LoVo (cell line): ENCODE results near the gene RPA3.
"Not testable (repeated sequence)": the region's sequence is repeated elsewhere in the genome, so short reads cannot be mapped to it uniquely, and the experiment has no call there.

Source experiments
- DNase-seq: peaks from one replicate; pipeline ENCODE4 v3.0.0-alpha.2; 2016; ENCODE audit warnings: low spot score

Gene RPA3

DNA sequence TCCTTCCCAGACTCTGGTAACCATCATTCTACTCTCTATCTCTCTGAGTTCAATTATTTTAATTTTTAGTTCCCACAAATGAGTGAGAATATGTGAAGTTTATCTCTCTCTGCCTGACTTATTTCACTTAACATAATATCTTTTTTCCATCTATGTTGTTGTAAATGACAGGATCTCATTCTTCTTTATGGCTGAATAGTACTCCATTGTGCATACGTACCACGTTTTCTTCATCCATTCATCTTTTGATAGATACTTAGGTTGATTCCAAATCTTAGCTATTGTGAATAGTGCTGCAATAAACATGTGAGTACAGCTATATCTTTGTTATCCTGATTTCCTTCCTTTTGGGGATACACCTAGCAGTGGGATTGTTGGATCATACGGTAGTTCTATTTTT is 23.9 kb downstream of the RPA3 start:
- no peak for DNase-seq

DNA sequence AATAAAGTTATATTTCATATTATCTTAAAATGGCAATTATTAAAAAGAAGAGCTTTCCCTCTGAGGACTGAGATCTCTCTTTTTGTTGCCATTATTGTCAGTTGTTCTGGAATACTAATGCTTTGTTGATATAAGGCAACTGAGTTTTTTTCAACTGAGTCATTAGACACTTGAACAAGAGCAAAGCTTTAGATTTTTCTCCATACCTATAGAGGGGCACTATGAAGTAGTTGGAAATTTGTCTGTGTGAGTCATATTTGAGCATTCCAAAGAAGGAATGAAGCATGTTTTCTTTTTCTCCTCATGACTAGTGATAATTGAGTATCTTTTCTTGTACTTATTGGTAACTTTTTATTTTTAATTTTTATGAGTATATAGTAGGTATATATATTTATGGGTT is 24.5 kb downstream of the RPA3 start:
- DNase-seq = peak; percentile 14

DNA sequence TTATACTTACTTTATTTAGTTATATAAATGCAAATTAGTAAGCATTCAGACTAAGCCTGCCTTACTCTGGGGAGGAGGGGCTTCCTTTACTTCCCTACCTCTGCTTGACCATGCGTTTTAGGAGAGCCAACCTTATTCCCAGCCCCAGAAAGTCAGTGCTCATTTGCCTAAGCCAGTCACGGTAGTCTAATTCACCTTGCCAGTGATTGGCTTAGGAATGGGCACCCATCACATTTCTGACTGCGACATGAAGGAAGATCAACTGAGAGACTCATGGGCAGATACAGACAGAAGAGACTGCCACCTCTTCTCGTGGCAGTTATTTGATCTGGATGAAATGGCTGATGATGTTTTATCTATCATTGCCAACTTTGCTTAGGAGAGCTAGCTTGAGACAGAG is 29.5 kb downstream of the RPA3 start:
- DNase-seq = no peak

DNA sequence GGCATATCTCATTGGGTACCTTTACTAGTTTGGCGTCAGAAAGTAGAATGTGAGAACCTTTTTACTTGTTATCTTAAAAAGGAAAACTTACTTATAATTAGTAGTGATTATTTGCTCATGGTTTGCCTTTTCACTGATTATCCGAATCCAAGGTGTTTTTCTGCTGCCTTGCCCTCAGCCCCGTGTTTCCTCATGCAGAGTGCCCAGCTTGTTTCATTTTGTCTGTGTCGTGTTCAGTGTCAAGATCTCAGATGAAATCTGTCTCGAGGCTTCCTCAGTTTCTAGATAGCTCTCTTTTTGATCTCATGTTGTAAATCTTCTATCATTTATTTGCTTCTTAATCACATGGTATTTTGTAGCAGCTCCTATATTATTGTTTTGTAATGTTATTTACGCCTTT is 30.1 kb downstream of the RPA3 start:
- DNase-seq = no peak

DNA sequence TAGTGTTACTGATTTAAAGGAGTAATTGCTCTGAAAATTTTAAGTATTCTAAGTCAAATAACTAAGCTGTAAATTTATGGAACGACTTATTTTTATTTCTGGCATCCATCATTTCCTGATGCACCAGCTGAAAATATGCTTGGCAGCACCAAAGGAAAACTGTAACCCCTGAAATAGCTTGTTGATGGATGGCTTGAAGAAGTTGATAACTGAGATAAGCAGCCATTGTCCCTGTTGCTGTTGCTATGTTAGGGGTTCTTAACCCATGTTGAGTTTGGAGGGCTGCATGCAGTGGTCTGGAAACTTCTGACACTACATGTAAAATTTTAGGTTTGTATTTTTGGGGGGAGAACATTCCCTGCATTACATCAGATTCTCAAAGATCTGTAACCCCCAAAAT is 30.6 kb downstream of the RPA3 start:
- no peak for DNase-seq

DNA sequence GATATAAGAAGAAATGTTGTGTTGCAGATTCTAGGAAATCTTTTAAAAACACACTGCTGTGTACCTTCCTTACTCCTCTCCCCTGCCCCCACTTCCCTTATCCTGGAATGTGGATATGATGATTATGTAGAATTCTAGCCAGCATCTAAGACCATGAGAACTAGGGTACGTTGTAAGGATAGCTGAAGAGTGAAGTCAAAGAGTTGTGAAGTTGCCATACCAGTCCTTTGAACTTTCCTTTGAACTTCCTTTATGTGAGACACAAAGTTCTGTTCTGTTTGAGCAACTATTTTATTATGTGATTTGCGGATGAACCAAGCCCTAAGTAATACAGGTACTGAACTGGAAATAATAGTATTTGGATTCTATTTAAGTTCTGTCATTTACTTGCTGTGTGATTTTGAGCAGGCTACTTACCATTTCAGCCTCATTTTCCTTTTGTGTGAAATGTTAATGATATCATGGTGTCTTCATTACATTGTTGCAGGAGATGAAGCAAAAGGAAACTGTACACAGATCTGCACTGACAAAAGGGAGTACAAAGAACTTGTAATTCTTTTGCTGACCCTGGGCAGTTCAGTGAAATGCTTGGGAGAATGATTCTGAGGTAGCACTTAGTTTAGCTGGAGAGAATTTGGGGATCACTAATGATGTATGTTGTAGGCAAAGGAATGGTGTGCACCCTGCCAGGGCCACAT is 31.4 kb downstream of the RPA3 start:
- no peak for DNase-seq

DNA sequence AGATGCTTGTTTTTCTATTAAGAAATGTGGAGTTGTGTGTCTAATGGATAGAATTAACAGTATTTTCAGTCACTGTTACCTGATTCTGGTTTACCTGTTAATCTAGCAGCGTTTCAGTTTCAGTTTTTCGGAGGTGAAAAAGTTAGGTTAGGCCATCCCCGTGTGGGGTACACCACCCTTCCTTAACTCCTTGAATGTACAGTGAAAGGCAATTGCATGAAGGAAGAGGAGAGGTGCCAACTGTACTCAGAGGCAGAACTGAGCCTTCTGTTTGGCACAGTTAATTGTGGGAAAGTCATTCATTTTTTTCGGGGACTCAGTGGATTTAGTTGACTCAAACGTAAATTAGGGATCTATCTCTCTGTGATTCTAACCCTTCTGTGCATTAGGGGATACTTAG is 35.5 kb downstream of the RPA3 start:
- peak; percentile 46 for DNase-seq

DNA sequence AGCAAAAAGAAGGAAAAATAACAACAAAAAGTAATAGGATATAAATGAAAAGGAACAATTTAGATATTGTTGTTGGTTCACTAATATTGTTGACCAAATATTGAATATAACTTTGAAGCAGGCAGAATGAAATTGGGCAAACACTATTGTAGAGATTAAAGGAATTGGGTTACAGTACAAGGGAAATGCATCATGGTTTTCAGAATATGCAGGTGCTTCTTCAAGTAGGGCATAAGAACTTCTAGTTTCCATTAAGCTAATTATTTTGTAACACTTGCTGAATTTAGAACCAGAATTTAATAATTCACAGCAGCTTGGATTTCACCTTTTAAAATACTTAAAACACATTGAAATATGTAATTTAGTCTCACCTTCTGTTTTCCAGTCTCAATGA is 36.5 kb downstream of the RPA3 start:
- DNase-seq = peak; percentile 17

DNA sequence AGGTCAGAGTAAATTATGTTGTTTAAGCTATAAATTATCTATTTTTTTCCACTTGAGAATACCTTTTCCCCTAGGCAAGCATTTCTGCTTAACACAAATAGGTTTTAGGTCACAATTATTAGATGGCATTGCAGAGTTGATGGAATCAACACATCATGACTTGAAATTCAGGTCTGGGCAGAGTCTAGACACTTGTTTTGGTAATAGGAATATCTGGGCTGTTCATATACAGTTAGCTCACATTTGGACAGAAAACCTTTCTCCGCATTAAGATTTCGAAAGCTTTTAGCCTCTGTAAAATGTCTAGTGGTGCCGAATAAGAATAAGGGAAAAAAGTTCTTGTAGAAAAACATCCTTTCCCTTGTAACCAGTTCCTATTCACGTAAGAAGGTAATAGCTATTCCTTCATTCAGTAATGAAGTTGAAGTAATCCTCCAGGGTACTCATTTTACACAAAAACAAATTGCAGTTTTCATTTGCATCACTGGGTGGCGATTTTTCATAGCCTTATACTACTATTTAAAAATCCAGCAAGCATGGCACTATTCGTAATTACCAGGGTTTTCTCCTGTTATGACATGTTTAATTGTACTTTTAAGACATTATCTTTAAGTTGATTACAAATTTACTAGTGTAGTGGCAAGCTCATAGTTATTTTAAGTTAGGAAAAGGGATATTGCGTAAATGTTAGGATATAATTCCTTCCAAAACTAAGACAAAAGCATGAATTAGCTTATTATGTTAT is 37.0 kb downstream of the RPA3 start:
- DNase-seq = peak; percentile 84

DNA sequence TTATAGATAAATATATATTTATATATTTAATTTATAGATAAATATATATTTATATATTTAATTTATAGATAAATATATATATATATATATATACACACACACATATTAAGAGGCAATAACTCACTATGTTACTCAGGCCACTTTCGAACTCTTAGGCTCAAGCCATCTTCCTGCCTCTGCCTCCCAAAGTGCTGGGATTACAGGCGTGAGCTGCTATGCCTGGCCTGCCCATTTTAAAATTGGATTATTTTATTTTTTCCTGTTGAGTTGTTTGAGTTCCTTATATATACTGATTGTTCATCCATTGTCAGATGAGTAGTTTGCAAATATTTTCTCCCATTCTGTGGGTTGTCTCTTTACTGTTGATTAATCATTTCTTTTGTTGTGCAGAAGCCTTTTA is 38.8 kb downstream of the RPA3 start:
- not testable (repeated sequence) for DNase-seq

DNA sequence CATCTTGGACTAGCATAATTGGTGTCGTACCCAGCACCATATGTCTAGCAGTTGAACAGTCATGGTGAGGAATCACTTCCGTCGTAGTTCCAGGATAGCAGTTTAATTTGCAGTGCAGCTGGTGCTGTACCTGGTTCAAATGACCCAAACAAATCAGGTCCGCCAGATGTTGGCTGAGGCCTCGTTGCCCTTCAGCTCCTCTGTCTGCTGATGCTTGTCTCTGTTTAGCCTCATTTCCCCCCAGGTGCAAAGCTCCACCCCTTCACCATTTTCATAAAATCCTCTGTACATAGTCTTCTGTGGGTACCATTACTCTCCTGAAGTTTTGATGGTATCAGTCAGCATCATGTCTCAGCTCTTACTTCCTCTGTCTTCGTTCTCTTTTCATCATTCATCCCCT is 42.7 kb downstream of the RPA3 start:
- no peak for DNase-seq

DNA sequence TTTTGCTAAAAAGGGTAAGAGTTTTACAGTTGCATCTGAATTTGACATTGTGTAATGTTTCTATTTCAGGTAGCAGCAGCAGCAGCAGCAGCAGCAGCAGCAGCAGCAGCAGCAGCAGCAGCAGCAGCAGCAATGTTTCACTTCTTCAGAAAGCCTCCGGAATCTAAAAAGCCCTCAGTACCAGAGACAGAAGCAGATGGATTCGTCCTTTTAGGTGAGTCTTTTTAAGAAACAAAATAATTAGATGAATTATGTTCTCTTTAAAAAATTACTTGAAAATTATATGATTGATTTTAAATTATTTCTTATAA is 45.2 kb downstream of the RPA3 start:
- no peak for DNase-seq

DNA sequence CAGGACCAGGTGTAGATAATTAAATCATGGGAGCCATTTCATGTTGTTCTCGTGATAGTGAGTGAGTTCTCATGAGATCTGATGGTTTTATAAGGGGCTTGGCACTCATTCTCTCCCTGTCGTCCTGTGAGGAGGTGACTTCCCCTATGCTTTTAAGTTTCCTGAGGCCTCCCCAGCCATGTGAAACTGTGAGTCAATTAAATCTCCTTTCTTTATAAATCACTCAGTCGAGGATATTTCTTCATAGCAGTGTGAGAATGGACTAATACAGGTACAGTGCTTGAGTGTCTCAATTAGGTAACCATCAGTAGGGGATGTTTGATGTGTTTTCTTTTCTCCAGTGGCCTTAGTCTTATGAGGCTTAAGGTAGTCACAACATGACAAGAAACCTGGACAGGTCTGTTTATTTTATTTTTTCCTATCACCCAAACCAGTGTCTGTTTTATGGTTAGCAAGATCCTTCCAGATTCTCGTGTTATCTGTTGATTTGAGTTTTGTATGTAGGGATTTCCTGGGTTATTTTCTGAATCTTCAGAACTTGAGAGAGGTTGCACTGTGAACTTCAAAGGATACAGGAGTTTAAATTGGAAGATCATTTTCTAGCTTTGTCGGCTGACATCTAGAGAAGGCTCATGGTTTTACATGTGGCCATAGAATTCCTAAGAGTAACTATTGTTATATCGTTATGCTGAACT is 45.7 kb downstream of the RPA3 start:
- DNase-seq = no peak

DNA sequence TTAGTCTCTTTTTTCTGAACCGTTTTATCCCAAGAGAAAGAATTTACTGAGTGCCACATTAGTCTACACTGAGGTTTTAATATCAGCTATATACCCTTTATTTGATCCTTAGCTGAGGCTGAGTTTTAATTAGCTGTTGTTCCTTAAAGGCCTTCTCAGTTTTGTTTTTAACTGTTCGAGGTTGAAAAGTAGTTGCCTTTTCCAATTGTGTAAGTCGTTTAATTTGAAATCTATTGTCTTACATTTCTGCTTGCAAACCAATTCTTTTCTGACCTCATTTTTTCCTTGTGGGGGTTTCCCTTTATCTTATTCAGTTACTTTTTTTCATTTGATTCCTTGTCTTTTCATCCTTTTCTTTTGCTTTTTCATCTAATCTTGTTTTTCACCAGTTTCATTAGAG is 47.0 kb downstream of the RPA3 start:
- DNase-seq = no peak

DNA sequence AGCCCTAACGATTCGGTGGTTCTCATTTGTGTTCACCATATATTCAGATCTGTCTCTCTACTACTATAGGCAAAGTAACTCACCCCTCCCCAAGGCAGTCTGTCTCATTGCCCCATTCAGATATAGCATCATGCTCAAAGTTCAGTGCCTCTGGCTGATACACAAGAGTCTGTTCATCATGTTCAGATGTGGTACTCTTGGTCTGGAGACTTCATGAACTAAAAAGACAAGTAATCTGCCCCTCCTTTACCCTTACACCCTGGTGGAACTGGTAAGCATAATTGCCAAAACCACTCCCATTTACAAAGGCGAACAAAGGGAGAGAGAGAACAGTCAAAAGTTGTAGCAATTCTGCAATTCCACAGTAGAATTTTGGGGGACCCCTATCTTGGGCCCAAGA is 47.9 kb downstream of the RPA3 start:
- no peak for DNase-seq

DNA sequence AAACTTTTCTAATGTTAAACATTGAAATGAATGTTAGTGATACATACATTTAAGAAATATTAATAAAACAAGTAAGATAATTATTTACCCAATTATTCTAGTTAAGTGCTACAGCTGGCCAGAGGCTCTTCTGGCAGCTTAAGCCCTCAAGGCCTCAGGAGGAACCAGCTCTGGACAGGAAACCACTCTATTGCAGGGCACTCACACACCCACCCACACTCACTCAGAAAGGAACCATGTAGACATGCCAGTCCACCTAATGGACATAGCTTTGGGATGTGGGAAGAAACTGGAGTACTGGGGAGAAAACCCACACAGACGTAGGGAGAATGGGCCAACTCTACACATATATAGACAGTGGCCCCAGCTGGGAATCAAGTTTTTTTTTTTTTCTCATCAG is 49.7 kb downstream of the RPA3 start:
- no peak for DNase-seq

DNA sequence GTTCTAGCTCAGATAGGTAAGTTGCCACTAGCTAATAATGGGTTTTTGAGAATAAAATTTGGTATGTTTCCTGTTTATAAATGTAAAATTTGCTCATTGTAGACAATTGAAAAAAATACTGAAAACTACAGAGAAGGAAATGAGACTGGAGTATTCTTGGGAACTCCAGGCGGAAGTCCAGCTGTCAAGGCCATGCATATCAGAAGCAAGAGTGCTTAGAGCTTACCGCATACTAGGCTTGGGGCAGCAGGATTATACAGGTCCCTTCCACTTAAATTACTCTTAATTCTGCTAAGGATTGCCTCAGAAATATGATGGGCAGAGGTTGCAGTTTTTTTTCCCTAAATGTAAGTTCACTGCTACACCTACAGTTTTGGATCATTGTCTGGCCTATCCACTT is 51.2 kb downstream of the RPA3 start:
- no peak for DNase-seq

DNA sequence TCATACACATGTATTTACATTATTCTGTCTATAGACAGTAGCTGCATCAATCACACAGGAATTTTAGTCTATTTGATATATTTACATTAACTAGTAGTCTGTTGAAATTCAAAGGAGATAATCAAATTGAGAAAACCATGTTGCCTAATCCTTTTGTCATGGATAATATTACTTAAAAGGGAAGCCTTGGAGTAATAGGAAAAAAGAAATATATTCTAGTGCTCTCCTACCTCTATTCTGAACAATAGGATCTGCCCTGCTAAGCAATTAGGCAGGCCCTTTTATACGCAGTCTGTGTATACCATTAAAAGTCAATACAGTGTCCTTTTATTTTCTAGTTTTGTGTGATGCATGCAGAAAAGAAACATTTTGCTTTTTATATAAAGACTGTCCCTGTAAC is 53.4 kb downstream of the RPA3 start:
- DNase-seq = no peak

DNA sequence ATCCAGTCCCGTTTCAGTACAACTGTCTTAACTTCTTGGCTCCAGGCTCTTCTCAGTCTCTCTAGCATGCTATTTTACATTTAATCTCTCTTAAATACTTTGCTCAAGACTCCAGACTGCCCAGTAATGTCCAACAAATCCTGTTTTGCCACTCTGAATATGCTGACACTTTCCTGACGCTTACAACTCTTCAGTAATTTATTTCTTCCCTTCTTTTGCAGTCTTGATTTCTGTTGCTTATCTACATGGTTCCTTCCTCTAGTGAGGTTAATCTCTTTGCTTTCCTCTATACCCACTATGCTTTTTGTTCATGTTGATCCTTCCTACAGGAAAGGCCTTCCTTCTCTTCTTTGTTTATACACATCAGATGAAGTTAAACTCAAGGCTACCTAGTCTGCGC is 54.1 kb downstream of the RPA3 start:
- DNase-seq = no peak

DNA sequence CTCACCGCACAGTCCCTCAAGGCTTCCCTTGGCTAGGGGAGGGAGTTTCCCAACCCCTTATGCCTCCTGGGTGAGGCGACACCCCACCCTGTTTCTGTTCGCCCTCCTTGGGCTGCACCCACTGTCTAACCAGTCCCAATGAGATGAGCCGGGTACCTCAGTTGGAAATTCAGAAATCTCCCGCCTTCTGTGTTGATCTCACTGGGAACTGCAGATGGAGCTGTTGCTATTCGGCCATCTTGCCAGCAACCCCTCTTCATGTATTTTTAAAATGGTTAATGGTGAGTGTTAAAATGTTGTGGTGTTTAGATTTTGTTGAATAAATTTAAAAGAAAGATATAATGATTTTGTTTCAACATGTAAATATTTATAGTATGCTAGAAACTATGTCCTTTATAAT is 55.9 kb downstream of the RPA3 start:
- no peak for DNase-seq

DNA sequence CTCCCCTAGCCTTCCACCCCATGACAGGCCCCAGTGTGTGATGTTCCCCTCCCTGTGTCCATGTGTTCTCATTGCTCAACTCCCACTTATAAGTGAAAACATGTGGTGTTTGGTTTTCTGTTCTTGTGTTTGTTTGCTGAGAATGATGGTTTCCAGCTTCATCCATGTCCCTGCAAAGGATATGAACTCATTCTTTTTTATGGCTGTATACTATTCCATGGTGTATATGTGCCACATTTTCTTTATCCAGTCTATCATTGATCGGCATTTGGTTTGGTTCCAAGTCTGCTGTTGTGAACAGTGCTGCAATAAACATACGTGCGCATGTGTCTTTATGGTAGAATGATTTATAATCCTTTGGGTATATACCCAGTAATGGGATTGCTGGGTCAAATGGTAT is 61.9 kb downstream of the RPA3 start:
- DNase-seq = not testable (repeated sequence)

DNA sequence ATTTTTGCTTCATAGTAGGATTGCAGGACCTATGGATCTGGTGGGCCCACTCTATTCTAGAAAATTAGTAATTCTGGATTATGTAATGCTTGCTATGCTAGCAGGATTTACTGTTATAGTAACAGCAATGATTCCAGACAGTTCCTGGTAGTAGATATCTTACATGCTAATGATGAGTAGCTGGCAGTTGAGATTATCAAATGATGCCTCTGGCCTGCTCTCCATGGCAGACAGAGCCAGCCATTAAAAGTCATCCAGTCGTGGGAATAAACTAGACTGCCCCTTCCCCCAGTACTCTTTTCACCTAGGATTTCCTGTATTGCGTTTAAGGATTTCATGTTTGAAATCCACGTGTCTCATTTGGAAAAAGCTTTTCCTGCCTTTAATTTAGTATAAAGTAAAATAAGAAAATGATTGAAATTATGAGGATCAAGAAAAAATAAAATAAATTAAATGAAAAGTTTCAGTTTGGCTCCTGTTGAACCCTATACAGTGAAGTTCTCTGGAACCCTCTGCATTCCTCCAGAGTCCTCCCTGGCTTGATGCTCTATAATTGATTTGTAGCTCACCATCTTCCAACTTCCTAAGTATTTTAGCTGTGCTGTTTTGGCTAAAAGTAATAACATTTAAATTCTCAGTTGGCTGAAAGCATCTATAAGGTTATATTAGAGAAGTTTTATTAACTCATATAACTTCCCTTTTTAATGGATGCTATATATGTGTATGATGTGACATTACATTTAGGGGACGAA is 63.3 kb downstream of the RPA3 start:
- DNase-seq = no peak
